NCI-H1694 treated with DMSO at 0.1 percent for 48 hours (cell line): Measurements from ENCODE around the gene SHANK3.
"Not testable (repeated sequence)": the region's sequence is repeated elsewhere in the genome, so short reads cannot be mapped to it uniquely, and the experiment has no call there.

ENCODE experiments used
- DNase-seq: peaks from one replicate; lab custom pipeline; 2025; lab: John Stamatoyannopoulos, UW

The SHANK3 gene

GRCh38 chr22:50653256-50653655, 19.4 kb upstream of the SHANK3 start:
- DNase-seq: no peak

DNA sequence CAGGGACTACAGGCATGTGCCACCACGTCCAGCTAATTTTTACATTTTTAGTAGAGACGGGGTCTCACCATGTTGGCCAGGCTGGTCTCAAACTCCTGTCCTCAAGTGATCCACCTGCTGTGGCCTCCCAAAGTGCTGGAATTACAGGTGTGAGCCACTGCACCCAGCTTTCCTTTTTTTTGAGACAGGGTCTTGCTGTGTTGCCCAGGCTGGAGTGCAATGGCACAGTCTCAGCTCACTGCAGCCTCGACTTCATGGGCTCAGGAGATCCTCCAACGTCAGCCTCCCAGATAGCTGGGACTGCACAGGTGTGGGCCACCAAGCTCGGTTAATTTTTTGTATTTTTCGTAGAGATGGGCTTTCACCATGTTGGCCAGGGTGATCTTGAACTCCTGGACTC, 18.0 kb upstream of the SHANK3 start:
- not testable (repeated sequence) for DNase-seq

- DNase-seq: no peak
These were observed 16.2 kb upstream of the SHANK3 start for GRCh38 chr22:50656122-50657070.

DNA sequence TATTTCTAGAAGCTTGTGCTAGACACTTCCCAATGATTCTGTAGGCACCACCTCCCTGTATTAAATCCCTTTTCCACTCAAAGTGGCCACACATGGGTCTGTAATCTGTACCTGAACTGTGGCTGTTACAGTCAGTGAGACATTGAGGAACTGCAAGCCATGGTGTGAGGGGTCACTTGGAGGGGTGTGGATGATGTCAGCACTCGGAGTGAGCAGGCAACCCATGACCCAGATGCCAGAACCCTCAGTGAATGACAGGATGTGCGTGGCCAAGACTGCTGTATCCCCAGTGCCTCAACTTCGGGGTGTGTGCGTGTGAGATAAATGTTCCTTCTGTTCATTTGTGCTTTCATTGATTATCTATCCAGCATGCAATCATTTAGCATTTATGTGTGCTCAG, 14.7 kb upstream of the SHANK3 start:
- no peak for DNase-seq

- DNase-seq: not testable (repeated sequence)
These were observed 12.9 kb upstream of the SHANK3 start for GRCh38 chr22:50659711-50660110.

DNA sequence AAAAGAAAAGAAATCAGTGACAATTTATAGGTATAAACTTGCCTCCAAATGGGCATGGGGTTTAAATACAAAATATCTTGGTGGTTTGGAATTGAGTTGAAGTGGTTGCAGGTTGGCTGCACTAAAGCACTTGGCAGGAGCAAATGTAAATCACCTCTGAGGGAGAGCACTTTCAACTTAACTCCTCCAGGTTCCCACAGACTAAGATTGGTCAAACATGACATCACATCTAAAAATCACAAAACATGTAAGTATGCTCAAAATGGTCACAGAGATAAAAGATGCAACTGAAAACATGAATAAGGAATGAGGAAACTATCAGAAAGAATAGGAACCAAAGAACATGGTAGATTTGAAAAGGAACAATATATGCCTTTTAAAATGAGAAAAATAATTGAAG, 12.3 kb upstream of the SHANK3 start:
- no peak for DNase-seq

GRCh38 chr22:50665212-50665611, 7.4 kb upstream of the SHANK3 start:
- DNase-seq: no peak

GRCh38 chr22:50665738-50666137, 6.9 kb upstream of the SHANK3 start:
- DNase-seq: no peak

- DNase-seq: no peak
These were observed 2.1 kb upstream of the SHANK3 start for GRCh38 chr22:50670513-50670912.

GRCh38 chr22:50670914-50671538, 1.6 kb upstream of the SHANK3 start:
- DNase-seq: no peak

- no peak for DNase-seq
These were observed 982 bp upstream of the SHANK3 start for GRCh38 chr22:50671641-50672040.

- DNase-seq: no peak
These were observed 582 bp upstream of the SHANK3 start for GRCh38 chr22:50672041-50672440.

DNA sequence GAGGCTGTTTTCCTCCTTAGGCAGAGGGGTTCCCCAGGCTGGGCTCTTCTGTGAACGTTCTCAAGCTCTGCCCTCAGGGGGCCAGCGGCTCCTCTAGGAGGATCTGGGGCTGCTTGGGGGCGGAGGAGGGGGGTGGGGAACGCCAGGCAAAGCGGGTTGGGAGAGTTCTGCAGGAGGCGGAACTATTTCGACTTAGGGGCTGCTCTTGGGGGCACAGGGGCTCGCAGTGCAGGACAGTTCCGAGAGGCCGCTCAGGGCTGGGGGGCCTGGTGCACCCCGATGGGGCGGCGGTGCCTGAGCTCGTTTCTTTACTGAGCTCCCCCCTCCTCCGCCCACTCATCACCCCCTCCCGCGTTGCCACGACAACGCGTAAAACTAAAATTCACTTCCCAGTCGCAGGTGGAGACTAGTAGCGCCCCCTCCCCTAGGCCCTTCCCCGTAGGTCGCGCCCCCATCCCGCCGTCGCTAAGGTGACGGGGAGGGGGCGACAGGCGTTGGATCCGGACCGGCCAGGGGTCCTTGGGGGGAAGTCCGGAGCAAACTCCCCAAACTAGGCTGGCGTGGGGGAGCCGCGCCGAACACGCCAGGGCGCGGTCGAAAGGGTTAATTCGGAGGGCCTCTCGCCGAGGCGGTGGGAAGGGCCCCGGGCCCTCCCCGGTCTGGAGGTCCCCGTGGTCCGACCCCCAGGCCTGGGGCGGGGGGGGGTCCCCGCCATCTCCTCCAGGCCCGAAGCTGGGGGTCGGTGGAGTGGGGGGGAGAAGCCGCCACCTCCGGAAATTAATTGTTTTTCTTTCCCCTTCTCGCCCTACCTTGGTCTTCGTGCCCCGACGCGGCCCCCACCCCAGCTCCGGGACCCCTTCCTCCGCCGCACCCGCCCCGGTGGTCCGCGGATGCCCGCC, 857 bp downstream of the SHANK3 start:
- DNase-seq: no peak

GRCh38 chr22:50674130-50674500, 1.5 kb downstream of the SHANK3 start:
- no peak for DNase-seq

DNA sequence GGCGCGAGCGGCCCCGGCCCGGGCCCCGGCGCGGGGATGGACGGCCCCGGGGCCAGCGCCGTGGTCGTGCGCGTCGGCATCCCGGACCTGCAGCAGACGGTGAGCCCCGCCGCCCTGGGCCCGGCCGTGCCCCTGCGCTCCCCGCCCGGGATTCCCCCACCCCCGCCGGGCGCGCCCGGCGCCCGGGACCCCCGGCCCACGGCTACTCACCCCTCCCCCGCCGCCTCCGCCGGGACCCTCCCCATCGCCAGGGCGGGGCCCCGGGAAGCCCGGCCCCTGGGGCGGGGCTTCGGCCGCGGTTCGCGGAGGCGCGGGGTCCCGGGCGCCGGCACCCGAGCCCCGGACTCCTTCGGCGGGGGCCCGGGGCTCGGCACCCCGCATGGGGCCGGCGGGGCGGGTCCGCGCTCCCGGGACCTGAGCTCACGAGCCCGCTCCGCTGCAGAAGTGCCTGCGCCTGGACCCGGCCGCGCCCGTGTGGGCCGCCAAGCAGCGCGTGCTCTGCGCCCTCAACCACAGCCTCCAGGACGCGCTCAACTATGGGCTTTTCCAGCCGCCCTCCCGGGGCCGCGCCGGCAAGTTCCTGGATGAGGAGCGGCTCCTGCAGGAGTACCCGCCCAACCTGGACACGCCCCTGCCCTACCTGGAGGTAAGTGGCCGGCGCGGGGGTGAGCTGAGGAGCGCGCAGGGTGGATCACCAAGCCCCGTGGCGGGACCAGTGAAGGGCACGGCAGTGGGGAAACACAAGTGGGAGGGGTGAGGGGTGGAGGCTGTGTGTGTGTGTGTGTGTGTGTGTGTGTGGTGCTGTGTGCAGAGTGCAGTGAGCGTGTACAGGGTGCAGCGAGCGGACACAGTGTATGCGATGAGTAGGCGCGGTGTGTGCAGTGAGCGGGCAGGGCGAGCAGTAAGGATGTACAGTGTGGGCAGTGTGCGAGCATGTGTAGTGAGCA, 2.3 kb downstream of the SHANK3 start:
- peak; percentile 14 for DNase-seq

DNA sequence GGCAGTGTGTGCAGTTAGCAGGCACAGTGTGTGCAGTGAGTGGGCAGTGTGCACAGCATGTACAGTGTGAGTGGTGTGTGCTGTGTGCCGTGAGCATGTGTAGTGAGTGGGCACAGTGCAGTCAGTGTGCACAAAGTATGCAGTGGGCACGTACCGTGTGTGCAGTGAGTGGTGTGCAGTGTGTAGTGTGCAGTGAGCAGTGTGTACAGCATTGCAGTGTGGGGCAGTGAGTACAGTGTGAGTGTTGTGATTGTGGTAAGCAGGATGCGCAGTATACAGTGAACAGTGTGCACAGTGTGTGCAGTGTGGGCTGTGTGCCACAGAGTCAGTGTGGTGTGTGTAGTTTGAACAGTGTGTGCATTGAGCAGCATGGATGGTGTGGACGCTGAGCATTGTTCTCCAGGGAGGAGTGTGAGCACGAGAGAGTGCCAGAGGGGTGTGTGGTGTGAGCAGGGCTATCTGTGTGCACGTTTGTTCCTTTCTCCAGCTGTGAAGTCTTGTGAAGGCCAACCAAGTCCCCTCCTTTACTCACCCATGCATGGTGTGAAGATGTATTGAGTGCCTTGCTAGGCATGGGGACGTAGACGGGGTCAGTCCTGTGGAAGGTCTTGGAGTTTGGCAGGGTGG, 3.0 kb downstream of the SHANK3 start:
- no peak for DNase-seq

- DNase-seq: no peak
These were observed 3.6 kb downstream of the SHANK3 start for GRCh38 chr22:50676180-50676636.

DNA sequence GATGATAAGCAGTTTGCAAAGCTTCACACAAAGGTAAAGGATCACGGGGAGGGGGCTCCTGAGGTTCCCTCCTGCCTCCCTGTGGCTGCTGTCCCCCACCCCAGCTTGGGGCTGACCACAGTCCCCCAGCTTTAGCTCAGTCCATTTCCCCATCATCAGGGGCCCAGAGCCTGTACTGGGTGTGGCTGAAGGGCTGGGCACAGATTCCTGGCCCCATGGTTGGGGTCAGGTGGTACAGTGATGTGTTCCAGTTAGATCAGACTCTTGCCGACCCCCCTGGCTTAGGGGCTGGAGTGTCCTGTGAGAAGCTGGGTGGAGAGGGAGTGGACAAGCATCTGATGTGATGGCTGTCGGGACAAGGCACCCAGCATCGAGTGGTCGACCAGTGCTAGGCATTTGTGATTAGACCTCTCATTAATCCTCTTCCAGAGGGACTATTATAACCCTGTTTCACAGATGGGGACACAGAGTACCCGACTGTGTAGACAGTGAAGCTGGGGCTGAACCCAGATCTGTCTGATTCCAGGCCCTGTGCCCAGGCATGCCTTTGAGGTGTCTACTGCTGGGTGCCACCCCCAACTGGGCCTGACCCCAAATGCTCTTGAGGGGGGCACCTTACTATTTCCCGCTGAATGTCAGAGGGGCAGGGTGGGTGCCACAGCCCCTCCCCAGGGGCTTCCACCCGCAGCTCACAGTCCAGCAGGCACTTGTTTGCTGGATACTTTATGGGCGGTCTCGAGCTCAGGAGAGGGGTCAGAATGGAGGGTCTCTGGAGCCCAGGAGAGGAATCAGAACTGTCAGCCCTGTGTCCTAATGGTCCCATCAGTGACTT, 4.3 kb downstream of the SHANK3 start:
- DNase-seq: no peak

GRCh38 chr22:50677493-50678217, 5.0 kb downstream of the SHANK3 start:
- DNase-seq: no peak
